Astrocyte (in vitro differentiated cells and primary cell): ENCODE results near the gene NAV3. TPM values are rescaled to one million over a fixed set of nuclear protein-coding genes. Genes with fewer than 3 reads are reported as not detected.

ENCODE experiments used
- DNase-seq: peaks from one replicate; pipeline ENCODE4 v3.0.0-alpha.2; 2010; ENCODE audit warnings: low read depth
- FAIRE-seq: peaks from 2 replicates; lab custom pipeline; 2011; peaks lifted over from hg19 to GRCh38; lab: Jason Lieb, UNC
- H2AFZ ChIP-seq: 2 replicates; pipeline ENCODE4 v1.6.0; 2012; ENCODE audit warnings: low read depth, low read length, inconsistent platforms
- H3K27ac ChIP-seq: 2 replicates; pipeline ENCODE4 v1.5.1; 2011; ENCODE audit warnings: low read depth, low read length, inconsistent platforms
- H3K27me3 ChIP-seq: 2 replicates; pipeline ENCODE4 v1.6.0; 2011; ENCODE audit warnings: low read length, inconsistent platforms; ENCODE audit not compliant: insufficient read depth
- H3K36me3 ChIP-seq: 2 replicates; pipeline ENCODE4 v1.5.1; 2011; ENCODE audit warnings: low read length, inconsistent platforms; ENCODE audit not compliant: insufficient read depth
- H3K4me1 ChIP-seq: 2 replicates; pipeline ENCODE4 v1.5.1; 2011; ENCODE audit warnings: low read length, inconsistent platforms; ENCODE audit not compliant: insufficient read depth
- H3K4me2 ChIP-seq: 2 replicates; pipeline ENCODE4 v1.6.0; 2012; ENCODE audit warnings: low read length, inconsistent platforms
- H3K4me3 ChIP-seq: 2 replicates; pipeline ENCODE4 v1.5.1; 2011; ENCODE audit warnings: low read depth, mild to moderate bottlenecking, low read length, inconsistent platforms; ENCODE audit not compliant: insufficient read depth
- H3K79me2 ChIP-seq: 2 replicates; pipeline ENCODE4 v1.6.0; 2012; ENCODE audit warnings: mild to moderate bottlenecking, low read length, inconsistent platforms; ENCODE audit not compliant: insufficient read depth
- H3K9ac ChIP-seq: 2 replicates; pipeline ENCODE4 v1.6.0; 2012; ENCODE audit warnings: mild to moderate bottlenecking, low read length, inconsistent platforms
- H3K9me3 ChIP-seq: 2 replicates; pipeline ENCODE4 v1.5.1; 2012; ENCODE audit warnings: low read depth, mild to moderate bottlenecking, low read length, inconsistent platforms; ENCODE audit not compliant: insufficient read depth
- H4K20me1 ChIP-seq: 2 replicates; pipeline ENCODE4 v1.6.0; 2012; ENCODE audit warnings: low read length, inconsistent platforms; ENCODE audit not compliant: insufficient read depth
- H3K27ac Mint-ChIP-seq: one replicate; pipeline ENCODE4 v1.8.0; 2021; ENCODE audit warnings: mild to moderate bottlenecking, mixed read lengths; ENCODE audit not compliant: unreplicated experiment
- H3K27me3 Mint-ChIP-seq: one replicate; pipeline ENCODE4 v1.8.0; 2021; ENCODE audit warnings: low read depth, mixed read lengths; ENCODE audit not compliant: unreplicated experiment
- H3K36me3 Mint-ChIP-seq: one replicate; pipeline ENCODE4 v1.8.0; 2021; ENCODE audit warnings: low read depth, mixed read lengths; ENCODE audit not compliant: unreplicated experiment
- H3K4me1 Mint-ChIP-seq: one replicate; pipeline ENCODE4 v1.8.0; 2021; ENCODE audit warnings: low read depth, mixed read lengths; ENCODE audit not compliant: unreplicated experiment
- H3K4me3 Mint-ChIP-seq: one replicate; pipeline ENCODE4 v1.8.0; 2021; ENCODE audit warnings: mild to moderate bottlenecking, moderate library complexity, mixed read lengths; ENCODE audit not compliant: unreplicated experiment
- H3K9me3 Mint-ChIP-seq: one replicate; pipeline ENCODE4 v1.8.0; 2021; ENCODE audit warnings: mild to moderate bottlenecking, mixed read lengths; ENCODE audit not compliant: unreplicated experiment
- EZH2 ChIP-seq: IDR thresholded peaks from 2 replicates; pipeline ENCODE4 v1.6.1; 2012; ENCODE audit warnings: mild to moderate bottlenecking, low read length, inconsistent platforms; ENCODE audit not compliant: insufficient read depth
- total RNA-seq: library from RNA; stranded (reverse); gene quantifications from 2 replicates; pipeline ENCODE4 v1.2.1, GENCODE V29; 2021
- TF ChIP-seq, protein P1 (sequence below): IDR thresholded peaks from 2 replicates; pipeline ENCODE4 v1.5.1; 2011; ENCODE audit warnings: low read depth, mild to moderate bottlenecking, inconsistent platforms, low read length, moderate library complexity; ENCODE audit not compliant: insufficient read depth

The NAV3 gene
- total RNA-seq, 1 donor from 2014 or later = 24.1 TPM

- Histone ChIP-seq H3K9ac (no peak overlapping the region), H4K20me1 (no peaks in the 10 kb centered on the region), H3K4me2 (no peak overlapping the region), H2AFZ (no peak overlapping the region), H3K36me3 (no peaks in the 10 kb centered on the region), H3K4me1 (peaks cover 2% of the 10 kb centered on the region), H3K27ac (no peak overlapping the region), H3K4me3 (no peak overlapping the region), H3K79me2 (no peaks in the 10 kb centered on the region), H3K9me3 (no peaks in the 10 kb centered on the region), H3K27me3 (no peaks in the 10 kb centered on the region)
- H3K9me3 Mint-ChIP-seq = no peaks in the 10 kb centered on the region
- DNase-seq = no peak
- TF ChIP-seq, protein P1, sequence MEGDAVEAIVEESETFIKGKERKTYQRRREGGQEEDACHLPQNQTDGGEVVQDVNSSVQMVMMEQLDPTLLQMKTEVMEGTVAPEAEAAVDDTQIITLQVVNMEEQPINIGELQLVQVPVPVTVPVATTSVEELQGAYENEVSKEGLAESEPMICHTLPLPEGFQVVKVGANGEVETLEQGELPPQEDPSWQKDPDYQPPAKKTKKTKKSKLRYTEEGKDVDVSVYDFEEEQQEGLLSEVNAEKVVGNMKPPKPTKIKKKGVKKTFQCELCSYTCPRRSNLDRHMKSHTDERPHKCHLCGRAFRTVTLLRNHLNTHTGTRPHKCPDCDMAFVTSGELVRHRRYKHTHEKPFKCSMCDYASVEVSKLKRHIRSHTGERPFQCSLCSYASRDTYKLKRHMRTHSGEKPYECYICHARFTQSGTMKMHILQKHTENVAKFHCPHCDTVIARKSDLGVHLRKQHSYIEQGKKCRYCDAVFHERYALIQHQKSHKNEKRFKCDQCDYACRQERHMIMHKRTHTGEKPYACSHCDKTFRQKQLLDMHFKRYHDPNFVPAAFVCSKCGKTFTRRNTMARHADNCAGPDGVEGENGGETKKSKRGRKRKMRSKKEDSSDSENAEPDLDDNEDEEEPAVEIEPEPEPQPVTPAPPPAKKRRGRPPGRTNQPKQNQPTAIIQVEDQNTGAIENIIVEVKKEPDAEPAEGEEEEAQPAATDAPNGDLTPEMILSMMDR = no peak
- TF ChIP-seq EZH2 = no peak
- no peaks in the 10 kb centered on the region for H3K27me3 Mint-ChIP-seq
- FAIRE-seq = no peak
- no peaks in the 10 kb centered on the region for H3K36me3 Mint-ChIP-seq
- no peak overlapping the region for H3K27ac Mint-ChIP-seq
- peaks cover 9% of the 10 kb centered on the region for H3K4me1 Mint-ChIP-seq
- H3K4me3 Mint-ChIP-seq = no peak overlapping the region
Measured at GRCh38 chr12:77813558-77813957, 17.1 kb upstream of the NAV3 start.

DNA sequence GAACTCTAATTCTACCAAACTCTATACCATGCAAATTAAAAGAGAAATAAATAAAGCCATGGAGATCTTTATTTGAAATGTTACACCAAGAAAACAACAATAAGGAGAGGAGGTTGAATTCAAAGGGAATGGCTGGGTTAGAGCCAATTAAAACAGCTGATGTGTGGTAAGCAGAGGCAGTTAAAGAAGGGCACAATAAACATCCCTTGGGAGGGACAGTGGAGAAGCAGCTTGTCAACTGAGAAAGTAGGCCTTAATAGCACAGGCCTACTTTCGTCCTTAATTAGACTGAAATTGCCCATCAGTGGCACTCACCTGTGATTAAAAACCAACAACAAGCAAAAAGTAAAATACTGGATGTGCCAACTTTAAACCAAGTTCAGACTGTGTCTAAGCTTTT, 16.3 kb upstream of the NAV3 start:
- Histone ChIP-seq H2AFZ (no peak overlapping the region), H4K20me1 (no peaks in the 10 kb centered on the region), H3K4me1 (peaks cover 2% of the 10 kb centered on the region), H3K9ac (no peak overlapping the region), H3K27ac (no peak overlapping the region), H3K4me3 (no peak overlapping the region), H3K27me3 (no peaks in the 10 kb centered on the region), H3K36me3 (no peaks in the 10 kb centered on the region), H3K9me3 (no peaks in the 10 kb centered on the region), H3K4me2 (no peak overlapping the region), H3K79me2 (no peaks in the 10 kb centered on the region)
- FAIRE-seq (peak; percentile 5), DNase-seq (no peak)
- Mint-ChIP-seq H3K36me3 (no peaks in the 10 kb centered on the region), H3K9me3 (no peaks in the 10 kb centered on the region), H3K27ac (no peak overlapping the region), H3K27me3 (no peaks in the 10 kb centered on the region), H3K4me1 (peaks cover 9% of the 10 kb centered on the region), H3K4me3 (no peak overlapping the region)
- no peak for TF ChIP-seq EZH2
- TF ChIP-seq, protein P1 = no peak

DNA sequence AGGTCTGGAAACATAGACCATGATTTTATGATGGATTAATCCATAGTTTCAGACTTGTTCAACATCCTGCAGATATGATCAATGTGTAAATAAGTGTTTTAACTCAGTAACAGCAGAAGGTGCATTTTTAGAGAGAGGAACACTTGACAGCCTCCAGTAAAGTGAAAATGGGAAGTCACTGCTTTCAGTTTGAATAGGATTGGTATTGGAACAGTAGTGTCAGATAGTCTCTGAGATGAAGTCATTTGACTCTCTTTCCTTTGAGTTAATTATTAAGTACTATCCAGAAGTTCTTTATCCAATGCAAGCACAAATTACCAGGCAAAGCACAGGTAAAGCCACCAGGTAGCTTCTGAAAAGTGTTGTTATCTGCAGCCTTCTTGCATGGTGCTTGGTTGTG, 14.5 kb upstream of the NAV3 start:
- H3K9me3 Mint-ChIP-seq = no peaks in the 10 kb centered on the region
- Histone ChIP-seq H3K4me1 (peaks cover 2% of the 10 kb centered on the region), H2AFZ (no peak overlapping the region), H3K27ac (no peak overlapping the region), H3K4me2 (no peak overlapping the region), H4K20me1 (no peaks in the 10 kb centered on the region), H3K79me2 (no peaks in the 10 kb centered on the region), H3K36me3 (no peaks in the 10 kb centered on the region), H3K27me3 (no peaks in the 10 kb centered on the region), H3K4me3 (no peak overlapping the region), H3K9me3 (no peaks in the 10 kb centered on the region), H3K9ac (no peak overlapping the region)
- H3K4me1 Mint-ChIP-seq = peaks cover 9% of the 10 kb centered on the region
- H3K36me3 Mint-ChIP-seq = no peaks in the 10 kb centered on the region
- no peaks in the 10 kb centered on the region for H3K27me3 Mint-ChIP-seq
- FAIRE-seq (no peak), DNase-seq (no peak)
- no peak overlapping the region for H3K27ac Mint-ChIP-seq
- no peak for TF ChIP-seq EZH2
- TF ChIP-seq, protein P1 = no peak
- no peak overlapping the region for H3K4me3 Mint-ChIP-seq
